SU-DHL-6 (cell line): ENCODE data around the gene MGRN1.

Experiments
- H2AFZ ChIP-seq: fragments of 200-600 bp; sonication (generic); 2 replicates; pipeline ENCODE4 v1.6.1; 2014; ENCODE audit warnings: low read depth, mild to moderate bottlenecking, moderate library complexity, mixed read lengths, antibody characterized with exemption, low read length; ENCODE audit not compliant: severe bottlenecking
- H3F3A ChIP-seq: fragments of 200-600 bp; shearing (Covaris generic); 2 replicates; pipeline ENCODE4 v1.6.0; 2016; ENCODE audit warnings: antibody characterized with exemption, mild to moderate bottlenecking; ENCODE audit not compliant: insufficient read depth
- H3K27ac ChIP-seq: fragments of 200-600 bp; sonication (generic); 2 replicates; pipeline ENCODE4 v1.5.1; 2016; ENCODE audit warnings: low read depth, mild to moderate bottlenecking, low read length, moderate library complexity, mixed read lengths
- H3K27me3 ChIP-seq: fragments of 200-600 bp; sonication (generic), shearing (Covaris generic); 2 replicates; pipeline ENCODE4 v1.6.0; 2014; ENCODE audit warnings: mild to moderate bottlenecking, low read length
- H3K36me3 ChIP-seq: fragments of 200-600 bp; sonication (generic); 2 replicates; pipeline ENCODE4 v1.6.1; 2014; ENCODE audit warnings: mild to moderate bottlenecking, low read length, mixed read lengths
- H3K4me2 ChIP-seq: fragments of 300-600, 200-600 bp; shearing (Covaris generic), sonication (generic); 2 replicates; pipeline ENCODE4 v1.6.0; 2014; ENCODE audit warnings: low read length, low read depth, mild to moderate bottlenecking; ENCODE audit not compliant: poor library complexity, severe bottlenecking
- H3K4me3 ChIP-seq: fragments of 200-600 bp; sonication (generic); 2 replicates; pipeline ENCODE4 v1.5.1; 2014; ENCODE audit warnings: antibody characterized with exemption, low read length, mild to moderate bottlenecking, mixed read lengths; ENCODE audit not compliant: insufficient read depth, poor library complexity, severe bottlenecking
- H3K79me2 ChIP-seq: fragments of 200-600 bp; sonication (generic); 2 replicates; pipeline ENCODE4 v1.6.1; 2014; ENCODE audit warnings: mild to moderate bottlenecking, low read length, moderate library complexity; ENCODE audit not compliant: insufficient read depth
- H3K9ac ChIP-seq: fragments of 200-600 bp; sonication (generic); 2 replicates; pipeline ENCODE4 v1.7.0; 2014; ENCODE audit warnings: mild to moderate bottlenecking, low read length
- H3K9me2 ChIP-seq: fragments of 200-600 bp; sonication (generic); replicated peaks from 2 replicates; pipeline ENCODE4 v1.6.1; 2014; ENCODE audit warnings: low read length; ENCODE audit not compliant: insufficient read depth
- H3K9me3 ChIP-seq: fragments of 200-600 bp; sonication (generic); 2 replicates; pipeline ENCODE4 v1.6.1; 2014; ENCODE audit warnings: low read length, mixed read lengths; ENCODE audit not compliant: insufficient read depth
- H4K20me1 ChIP-seq: fragments of 200-600 bp; sonication (generic); 2 replicates; pipeline ENCODE4 v1.6.1; 2014; ENCODE audit warnings: low read depth, mild to moderate bottlenecking, antibody characterized with exemption, low read length, moderate library complexity, mixed read lengths
- EZH2phosphoT487 ChIP-seq: fragments of 200-600 bp; sonication (generic), shearing (Covaris generic); conservative IDR thresholded peaks from 2 replicates; pipeline ENCODE4 v1.6.1; 2018; ENCODE audit warnings: mild to moderate bottlenecking, antibody characterized with exemption, low read length, moderate library complexity, mixed read lengths
- TF ChIP-seq, protein P1 (sequence below): fragments of 200-600 bp; sonication (generic); IDR thresholded peaks from one replicate; pipeline ENCODE4 v1.5.1; 2017; ENCODE audit warnings: antibody characterized with exemption, mild to moderate bottlenecking, low read length, moderate library complexity; ENCODE audit not compliant: insufficient read depth, poor library complexity, severe bottlenecking

MGRN1 gene

DNA sequence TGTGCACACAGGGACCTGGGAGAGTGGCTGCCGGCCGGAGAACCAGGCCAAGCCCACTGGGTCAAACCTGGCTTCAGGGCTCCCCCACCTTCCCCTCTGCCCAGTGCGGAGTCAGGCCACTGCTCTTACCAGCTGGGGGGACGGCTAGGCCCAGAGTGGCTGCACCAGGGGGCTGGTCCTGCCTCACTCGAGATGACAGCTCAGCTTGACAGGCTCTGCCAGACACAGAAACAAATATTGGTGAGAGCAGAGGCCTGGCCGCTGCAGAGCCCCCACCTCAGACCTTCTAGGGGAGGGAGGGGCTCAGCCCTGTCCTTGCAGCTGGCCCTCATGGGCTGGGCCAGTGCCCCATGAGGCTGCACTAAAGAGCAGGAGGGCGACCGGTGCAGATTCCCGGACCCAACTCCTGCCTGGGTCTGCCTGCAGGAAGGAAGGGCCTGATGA is 73.2 kb downstream of the MGRN1 start:
- no peaks in the 10 kb centered on the region for H3F3A ChIP-seq
- H3K9ac ChIP-seq, result no peak overlapping the region
- no peak overlapping the region for H2AFZ ChIP-seq
- no peaks in the 10 kb centered on the region for H4K20me1 ChIP-seq
- peaks cover 5% of the 10 kb centered on the region; the same call in 1 of the 2 replicates for H3K79me2 ChIP-seq
- TF ChIP-seq EZH2phosphoT487, result no peak
- TF ChIP-seq, protein P1, sequence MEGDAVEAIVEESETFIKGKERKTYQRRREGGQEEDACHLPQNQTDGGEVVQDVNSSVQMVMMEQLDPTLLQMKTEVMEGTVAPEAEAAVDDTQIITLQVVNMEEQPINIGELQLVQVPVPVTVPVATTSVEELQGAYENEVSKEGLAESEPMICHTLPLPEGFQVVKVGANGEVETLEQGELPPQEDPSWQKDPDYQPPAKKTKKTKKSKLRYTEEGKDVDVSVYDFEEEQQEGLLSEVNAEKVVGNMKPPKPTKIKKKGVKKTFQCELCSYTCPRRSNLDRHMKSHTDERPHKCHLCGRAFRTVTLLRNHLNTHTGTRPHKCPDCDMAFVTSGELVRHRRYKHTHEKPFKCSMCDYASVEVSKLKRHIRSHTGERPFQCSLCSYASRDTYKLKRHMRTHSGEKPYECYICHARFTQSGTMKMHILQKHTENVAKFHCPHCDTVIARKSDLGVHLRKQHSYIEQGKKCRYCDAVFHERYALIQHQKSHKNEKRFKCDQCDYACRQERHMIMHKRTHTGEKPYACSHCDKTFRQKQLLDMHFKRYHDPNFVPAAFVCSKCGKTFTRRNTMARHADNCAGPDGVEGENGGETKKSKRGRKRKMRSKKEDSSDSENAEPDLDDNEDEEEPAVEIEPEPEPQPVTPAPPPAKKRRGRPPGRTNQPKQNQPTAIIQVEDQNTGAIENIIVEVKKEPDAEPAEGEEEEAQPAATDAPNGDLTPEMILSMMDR, result no peak
- no peak overlapping the region for H3K4me2 ChIP-seq
- no peaks in the 10 kb centered on the region for H3K27me3 ChIP-seq
- H3K36me3 ChIP-seq, result no peaks in the 10 kb centered on the region
- H3K4me3 ChIP-seq, result no peak overlapping the region
- no peaks in the 10 kb centered on the region for H3K9me2 ChIP-seq
- H3K27ac ChIP-seq, result no peak overlapping the region
- no peaks in the 10 kb centered on the region for H3K9me3 ChIP-seq

GRCh38 chr16:4698321-4699045 is 73.9 kb downstream of the MGRN1 start:
- H3K9me2 ChIP-seq, result no peaks in the 10 kb centered on the region
- no peak overlapping the region for H3K9ac ChIP-seq
- no peak overlapping the region for H2AFZ ChIP-seq
- no peaks in the 10 kb centered on the region for H3F3A ChIP-seq
- H4K20me1 ChIP-seq, result no peaks in the 10 kb centered on the region
- peaks cover 5% of the 10 kb centered on the region; the same call in 1 of the 2 replicates for H3K79me2 ChIP-seq
- no peaks in the 10 kb centered on the region for H3K9me3 ChIP-seq
- no peak overlapping the region for H3K27ac ChIP-seq
- no peak overlapping the region for H3K4me2 ChIP-seq
- no peak for TF ChIP-seq EZH2phosphoT487
- TF ChIP-seq, protein P1, result no peak
- no peak overlapping the region for H3K4me3 ChIP-seq
- H3K27me3 ChIP-seq, result no peaks in the 10 kb centered on the region
- H3K36me3 ChIP-seq, result no peaks in the 10 kb centered on the region

DNA sequence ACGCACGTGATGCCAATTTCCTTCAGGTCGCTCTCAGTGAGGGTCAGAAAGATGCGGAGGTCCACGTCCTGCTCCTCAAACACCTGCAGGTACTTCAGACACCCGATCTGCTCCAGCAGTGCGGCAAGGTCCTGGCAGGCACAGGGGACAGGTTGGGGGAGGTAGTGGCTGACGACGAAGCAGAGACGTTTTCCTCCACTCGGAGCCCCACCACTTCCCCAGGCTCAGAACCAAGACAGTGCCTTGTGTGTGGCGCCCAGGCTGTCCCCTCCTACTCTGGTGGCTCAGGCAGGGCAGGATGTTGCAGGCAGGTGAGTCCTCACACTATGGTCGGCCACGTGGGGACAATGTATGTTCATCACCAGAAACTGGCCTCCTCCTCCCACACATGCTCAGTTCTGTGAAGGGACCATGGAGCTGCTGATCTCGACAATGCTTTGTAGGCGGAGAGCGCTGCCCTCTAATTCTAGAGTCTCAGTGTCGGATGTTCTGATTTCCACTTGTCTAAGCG is 74.5 kb downstream of the MGRN1 start:
- no peak for TF ChIP-seq EZH2phosphoT487
- TF ChIP-seq, protein P1, result no peak
- Histone ChIP-seq H3K27ac (no peak overlapping the region), H3K4me3 (no peak overlapping the region), H3K36me3 (no peaks in the 10 kb centered on the region), H3K27me3 (no peaks in the 10 kb centered on the region), H3K9me3 (no peaks in the 10 kb centered on the region), H3F3A (no peaks in the 10 kb centered on the region), H2AFZ (no peak overlapping the region), H3K4me2 (no peak overlapping the region), H4K20me1 (no peaks in the 10 kb centered on the region), H3K9me2 (no peaks in the 10 kb centered on the region), H3K79me2 (peaks cover under 1% of the 10 kb centered on the region; the same call in 1 of the 2 replicates), H3K9ac (no peak overlapping the region)
